Measurements from ENCODE around the gene EEF1A2. TPM values are rescaled to one million over a fixed set of nuclear protein-coding genes. Genes with fewer than 3 reads are reported as not detected.

The EEF1A2 gene
- total RNA-seq, 1 donor from 2014 or later: 214 TPM

DNA sequence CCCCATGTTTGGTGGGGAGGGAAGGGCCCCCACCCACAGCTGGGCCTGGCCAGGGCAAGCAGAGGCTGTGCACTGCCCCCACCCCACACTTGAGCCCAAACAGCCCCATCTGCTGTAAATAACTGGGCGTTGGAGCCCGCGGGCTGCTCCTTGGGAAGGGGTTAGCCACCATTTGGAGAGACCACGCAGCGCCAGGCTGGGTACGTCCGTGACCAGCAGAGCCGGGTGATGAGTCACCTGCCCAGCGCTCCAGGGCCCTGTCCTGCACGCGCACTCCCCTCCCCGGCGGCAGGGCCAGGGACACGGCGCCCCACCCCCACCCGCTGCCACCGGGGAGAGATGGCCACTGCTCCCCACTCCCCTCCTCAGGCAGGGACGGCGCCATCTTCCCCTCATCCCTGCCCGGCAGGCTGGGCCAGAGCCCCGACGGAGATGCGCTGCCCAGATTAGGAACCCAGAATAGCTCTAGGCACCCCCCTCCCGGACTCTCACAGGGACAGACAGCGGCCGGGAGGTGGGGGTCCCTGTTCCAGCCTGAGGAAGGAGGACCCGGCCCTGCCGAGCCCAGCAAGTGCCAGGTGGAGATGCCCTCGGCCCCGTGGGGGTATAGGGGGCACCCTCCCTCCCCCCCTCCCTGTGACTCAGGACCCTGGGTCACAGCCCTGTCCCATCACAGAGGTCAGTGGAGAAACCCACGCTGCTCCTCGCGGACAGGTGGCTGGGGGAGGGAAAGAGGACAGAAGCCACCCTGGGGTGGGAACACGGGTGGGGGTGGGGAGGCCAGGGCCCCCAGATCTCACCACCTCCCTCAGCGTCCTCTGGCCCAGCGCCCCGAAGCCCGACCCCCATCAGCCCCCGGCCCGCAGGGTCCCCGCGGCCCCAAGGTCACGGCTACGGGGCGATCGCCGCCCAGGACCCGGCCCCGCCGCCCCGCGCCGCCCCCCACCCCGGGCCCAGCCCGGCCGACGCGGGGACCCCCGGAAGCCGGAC lies 642 bp downstream of the EEF1A2 start:
- peak; percentile 33 for DNase-seq

DNA sequence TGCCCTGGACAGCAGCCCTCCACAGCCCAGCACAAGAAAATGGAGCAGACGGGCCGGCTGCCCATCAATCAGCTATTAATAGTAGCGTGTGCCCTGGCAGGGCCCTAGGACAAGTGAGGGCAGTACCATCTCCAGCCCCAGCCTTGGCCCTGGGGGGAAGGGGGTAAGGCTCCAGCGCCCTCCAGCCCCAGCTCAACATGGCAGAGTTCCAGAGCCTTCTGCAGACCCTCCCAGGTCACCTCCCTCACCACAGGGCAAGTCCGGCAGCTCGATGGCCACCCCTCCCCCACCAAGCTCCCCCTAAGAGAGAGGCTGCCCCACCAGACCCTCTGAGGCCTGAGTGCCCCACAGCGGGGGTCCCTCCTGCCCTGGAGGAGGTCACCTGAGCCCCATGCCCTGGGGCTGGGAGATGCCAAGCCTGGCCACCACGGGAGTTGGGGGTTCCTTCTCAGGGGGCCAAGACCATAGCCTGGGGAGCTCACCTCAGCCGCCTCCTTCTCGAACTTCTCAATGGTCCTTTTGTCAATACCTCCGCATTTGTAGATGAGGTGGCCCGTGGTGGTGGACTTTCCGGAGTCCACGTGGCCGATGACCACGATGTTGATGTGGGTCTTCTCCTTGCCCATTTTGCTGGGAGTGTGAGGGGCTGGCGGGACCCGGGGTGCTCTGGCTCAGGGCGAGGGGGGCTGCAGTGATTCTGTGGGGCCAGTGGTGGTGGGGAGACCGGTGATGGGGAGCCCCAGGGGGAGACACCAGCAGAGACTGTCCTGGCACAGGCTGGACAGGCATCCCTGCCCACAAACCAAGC lies 1.5 kb downstream of the EEF1A2 start:
- no peak for DNase-seq

DNA sequence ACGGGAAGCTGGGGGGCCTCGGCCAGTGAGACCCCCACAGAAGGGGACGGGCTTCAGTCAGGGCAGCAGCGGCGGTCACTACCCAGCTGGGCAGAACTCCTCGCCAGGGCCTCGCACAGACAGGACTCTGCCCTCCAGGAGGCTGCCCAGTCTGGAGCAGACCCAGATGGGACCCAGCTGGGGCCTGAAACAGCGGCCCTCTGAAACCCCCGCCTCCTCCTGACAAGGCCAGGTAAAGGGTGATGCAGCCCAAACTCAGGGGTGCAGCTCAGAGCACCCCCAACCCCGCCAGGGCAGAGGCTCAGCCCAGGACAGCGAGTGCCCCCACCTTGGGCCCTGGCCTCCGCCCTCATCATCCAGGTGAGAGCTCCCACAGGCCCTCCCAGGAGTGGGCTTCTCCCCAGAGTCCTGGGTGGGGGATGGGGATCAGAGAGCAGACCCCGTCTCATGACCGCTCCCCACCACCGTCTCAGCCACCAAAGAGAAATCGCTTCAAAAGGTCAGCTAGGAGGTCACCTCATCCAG lies 2.2 kb downstream of the EEF1A2 start:
- DNase-seq: no peak

DNA sequence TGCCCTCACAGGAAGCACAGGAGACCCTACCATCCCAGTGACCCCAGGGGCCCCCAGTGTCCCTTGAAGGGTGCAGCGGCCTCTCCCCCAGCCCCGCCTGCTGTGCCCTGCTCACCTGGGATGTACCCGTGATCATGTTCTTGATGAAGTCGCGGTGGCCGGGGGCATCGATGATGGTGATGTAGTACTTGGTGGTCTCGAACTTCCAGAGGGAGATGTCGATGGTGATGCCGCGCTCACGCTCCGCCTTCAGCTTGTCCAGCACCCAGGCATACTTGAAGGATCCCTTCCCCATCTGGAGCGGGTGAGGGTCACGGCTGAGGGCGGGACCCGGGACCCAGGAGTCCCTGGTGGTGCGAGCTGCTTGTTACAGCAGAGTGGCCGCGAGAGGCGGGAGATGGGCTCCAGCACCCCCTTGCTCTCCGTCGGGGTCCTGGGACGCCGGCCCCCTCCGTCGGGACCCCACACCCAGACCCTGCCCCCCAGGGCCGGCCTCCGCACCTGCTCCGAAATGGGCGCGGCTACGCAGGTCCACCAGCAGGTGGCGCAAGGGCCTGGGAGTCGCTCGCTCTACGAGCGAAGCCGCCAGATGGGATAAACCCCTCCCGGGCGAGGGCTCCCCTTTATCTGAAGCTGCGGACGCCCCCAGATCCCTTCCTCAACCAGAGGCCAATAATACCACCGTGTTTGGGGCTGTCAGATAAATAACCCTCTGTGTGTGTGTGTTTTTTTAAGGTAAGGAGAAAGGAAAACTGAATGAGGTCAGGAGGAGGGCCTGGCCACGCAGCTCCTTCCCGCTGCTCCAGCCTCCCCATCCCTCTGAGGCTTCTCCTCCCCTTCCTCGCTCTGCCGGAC lies 2.9 kb downstream of the EEF1A2 start:
- no peak for DNase-seq

DNA sequence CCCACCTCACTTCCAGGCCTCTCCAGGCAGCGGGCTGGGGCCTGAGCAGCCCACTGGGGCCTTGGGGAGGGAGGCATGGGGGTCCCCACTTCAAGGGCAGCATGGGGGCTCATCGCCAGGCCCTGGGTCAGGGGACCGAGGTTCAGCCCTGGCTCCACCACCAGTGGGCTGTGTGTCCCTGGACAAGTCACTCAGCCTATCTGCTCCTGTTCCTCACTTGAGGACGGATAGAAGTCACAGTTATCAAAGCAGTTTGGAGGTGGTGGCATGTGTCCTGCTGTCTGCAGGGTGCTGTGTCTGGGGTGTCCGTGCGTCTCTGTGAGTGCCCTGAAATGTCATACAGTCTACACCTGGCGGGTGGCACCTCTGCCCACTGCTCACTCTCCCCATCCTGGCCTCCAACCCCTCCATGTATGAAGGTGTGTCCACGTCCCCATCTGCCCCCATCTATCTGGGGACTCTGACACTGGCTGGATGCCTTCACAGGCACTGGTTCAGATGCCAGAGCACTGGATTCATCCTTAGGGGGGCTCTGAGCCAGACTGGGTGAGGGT lies 3.6 kb downstream of the EEF1A2 start:
- no peak for DNase-seq

DNA sequence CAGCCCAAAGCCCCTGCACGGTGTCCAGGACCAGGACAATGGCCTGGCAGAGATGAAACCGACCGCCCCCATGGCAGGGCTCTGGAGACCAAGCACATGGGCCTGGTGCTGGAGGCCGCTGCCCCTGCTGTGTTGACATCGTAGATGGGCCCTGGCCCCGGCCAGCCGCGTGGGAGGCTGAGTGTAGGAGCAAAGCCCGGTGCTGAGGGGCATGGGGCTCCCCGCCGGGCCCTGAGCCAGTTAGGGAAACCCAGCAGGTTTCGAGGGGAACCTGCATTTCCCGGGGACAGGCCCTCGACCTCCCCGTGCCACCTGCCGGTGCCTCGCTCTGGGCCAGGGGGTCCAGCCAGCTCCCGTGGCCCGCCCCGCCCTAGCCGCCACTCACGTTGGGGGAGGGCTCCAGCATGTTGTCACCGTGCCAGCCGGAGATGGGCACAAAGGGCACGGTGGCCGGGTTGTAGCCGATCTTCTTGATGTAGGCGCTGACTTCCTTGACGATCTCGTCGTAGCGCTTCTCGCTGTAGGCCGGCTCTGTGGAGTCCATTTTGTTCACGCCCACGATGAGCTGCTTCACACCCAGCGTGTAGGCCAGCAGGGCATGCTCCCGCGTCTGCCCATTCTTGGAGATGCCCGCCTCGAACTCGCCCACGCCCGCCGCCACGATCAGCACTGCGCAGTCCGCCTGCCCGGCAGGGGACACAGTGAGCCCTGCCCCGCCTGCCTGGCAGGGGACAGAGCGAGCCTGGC lies 4.3 kb downstream of the EEF1A2 start:
- no peak for DNase-seq

DNA sequence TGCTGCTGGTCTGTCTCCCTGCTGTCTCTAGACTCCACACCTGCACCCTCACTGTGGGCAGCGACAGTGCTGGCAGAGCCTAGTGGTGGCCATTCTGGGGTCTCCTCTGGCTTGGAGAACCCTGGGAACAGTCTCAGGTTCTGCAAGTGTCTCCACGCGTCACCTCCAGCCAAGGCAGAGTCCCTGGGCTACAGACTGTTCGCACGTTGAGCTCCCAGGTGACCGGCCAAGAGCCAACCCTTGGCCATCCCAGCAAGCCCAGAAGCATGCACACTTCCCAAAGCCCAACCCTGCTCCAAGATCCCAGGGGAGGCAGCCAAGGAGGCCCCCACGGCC lies 4.8 kb downstream of the EEF1A2 start:
- DNase-seq: no peak

DNA sequence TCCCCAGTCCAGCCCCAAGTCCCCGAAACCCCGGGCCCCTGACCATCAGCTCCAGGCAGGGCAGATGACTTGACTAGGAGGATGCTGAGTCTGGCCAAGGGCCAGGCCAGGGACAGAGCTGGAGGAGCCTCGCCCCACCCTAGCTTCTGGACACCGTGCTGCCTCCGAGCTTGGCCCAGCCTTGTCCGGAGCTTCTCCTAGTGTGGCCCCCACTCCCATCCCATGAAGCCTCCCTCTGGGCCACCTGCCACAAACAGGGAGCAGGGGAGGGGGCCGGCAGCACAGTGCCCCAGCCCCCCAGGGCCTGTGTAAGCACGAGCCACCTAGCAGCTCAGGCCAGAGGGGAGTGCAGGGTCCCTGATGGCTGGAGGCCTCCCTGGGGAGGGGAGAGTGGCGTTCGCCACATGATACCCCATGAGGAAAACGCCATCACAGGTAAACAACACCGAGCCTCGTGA lies 5.3 kb downstream of the EEF1A2 start:
- DNase-seq: no peak

DNA sequence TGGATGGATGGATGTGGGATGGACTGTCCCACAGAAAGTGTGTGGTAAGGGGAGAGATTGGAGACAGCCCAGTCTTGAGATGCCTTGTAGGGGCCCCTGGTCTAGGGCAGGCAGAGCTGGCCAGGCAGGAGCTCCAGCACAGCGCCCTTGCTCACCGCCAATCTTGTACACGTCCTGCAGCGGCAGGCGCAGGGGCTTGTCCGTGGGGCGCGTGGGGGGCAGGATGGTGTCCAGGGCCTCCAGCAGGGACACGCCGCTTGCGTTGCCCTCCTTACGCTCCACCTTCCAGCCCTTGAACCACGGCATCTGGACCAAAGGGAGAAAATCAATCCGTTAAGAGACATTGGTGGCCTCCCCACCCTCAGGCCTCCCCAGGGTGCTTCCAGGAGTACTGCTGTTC lies 5.9 kb downstream of the EEF1A2 start:
- DNase-seq: no peak

DNA sequence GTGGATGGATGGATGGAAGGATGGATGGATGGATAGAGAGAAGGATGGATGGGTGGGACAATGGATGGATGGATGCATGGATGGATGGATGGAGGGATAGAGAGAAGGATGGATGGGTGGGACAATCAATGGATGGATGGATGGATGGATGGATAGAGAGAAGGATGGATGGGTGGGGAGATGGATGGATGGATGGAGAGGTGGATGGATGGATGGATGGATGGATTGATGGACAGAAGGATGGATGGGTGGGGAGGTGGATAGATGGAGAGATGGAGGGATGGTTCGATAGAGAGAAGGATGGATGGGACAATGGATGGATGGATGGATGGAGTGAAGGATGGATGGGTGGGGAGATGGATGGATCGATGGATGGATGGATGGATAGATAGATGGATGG lies 6.4 kb downstream of the EEF1A2 start:
- DNase-seq: no peak

DNA sequence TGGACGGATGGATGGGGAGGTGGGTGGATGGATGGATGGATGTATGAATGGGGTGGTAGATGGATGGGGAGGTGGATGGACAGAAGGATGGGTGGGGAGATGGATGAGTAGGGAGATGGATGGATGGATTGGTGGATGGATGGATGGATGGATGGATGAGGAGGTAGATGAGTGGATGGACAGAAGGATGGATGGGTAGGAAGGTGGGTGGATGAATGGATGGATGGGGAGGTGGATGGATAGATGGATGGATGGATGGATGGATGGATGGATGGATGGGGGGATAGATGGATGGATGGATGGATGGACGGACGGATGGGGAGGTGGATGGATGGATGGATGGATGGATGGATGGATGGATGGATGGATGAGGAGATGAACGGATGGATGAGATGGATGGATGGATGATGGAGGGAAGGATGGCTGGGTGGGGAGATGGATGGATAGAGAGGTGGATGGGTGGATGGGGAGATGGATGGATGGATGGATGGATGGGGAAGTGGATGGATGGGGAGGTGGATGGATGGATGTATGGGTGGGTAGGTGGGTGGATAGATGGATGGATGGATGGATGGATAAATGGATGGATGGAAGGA lies 7.2 kb downstream of the EEF1A2 start:
- no peak for DNase-seq

DNA sequence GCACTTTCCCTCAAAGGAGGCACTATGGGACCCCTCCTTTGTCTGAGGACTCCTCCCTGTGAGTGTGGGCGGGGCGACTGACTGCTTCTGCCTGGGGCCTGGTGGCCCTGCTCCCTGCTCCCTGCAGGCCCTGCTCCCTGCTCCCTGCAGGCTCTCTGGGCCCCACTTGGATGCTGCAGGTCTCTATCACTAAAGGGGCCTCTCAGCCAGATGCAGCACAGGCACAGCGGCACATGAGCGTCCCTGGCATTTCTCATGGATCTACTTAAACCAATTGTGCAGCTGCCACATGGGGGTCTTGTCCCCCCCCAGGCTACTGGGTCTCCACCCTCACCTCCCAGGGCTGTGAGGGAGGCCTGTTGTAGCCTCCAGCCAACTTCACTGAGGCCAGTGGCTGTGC lies 7.8 kb downstream of the EEF1A2 start:
- no peak for DNase-seq

DNA sequence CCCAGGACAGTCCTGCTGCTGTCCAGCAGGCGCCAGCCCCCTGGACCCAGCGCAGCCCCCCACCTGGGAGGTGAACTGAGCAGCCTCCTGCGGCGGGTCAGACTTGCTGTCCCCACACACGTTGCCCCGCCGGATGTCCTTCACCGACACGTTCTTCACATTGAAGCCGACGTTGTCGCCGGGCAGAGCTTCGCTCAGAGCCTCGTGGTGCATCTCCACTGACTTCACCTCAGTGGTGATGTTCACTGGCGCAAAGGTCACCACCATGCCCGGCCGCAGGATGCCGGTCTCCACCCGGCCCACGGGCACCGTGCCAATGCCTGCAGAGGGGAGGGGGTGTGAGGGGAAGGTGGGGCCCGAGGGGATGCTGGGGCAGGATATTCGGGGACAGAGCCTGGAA lies 8.5 kb downstream of the EEF1A2 start:
- DNase-seq: no peak

DNA sequence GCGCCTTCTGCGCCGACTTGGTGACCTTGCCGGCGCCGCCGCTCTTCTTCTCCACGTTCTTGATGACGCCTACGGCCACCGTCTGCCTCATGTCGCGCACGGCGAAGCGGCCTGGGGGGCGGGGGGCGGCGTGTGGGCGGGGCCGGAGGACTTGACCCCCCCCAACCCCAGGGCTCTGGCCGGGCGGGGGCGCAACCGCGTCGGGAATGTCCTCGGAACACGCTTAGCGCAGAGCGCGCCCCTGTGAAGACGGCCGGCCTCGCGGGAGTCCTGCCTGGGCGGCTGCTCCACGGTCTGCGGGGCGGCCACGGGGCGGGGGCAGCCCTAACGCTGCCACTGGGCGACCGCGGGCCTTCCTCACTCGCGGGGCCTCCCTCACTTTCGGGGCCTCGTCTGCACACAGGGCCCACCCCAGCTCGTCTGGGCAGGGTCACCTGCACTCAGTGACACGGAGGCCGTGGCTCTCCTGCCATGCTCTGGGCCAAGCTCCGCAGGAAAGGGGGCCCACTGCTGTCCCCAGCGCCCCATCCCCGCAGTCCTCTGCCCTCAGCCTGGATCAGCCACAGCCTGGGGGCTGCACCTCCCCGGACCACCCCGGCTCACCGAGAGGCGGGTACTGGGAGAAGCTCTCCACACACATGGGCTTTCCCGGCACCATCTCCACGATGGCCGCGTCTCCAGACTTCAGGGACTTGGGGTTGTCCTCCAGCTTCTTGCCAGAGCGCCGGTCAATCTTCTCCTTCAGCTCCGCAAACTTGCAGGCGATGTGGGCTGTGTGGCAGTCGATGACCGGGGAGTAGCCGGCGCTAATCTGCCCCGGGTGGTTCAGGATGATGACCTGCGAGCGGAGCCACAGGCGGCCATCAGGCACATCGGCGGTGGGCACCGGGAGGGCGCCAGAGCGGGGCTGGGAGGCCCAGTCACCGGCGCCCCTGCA lies 10.3 kb downstream of the EEF1A2 start:
- DNase-seq: no peak

DNA sequence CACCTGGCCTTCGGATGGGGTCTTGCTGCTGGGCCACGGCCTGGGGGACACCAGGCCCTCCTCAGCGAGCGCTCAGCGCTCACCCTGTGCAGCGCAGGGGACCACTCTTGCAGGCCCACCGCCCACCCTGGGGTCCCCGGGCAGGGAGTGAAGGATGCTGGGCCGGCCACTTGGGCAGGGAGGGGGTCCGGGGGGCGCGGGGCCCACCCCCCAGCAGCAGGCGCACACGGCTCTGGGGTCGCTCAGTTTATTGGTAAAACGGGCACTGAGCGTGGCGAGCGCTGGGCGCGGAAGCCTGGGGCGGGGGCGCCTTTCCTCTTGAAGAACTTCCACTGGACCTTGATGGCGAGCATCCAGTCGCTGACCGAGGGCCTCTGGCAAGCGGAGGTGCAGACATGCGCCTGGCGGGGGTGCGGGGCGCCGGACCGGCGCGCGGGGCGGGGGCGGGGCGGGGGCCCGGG lies 11.1 kb downstream of the EEF1A2 start:
- no peak for DNase-seq

DNA sequence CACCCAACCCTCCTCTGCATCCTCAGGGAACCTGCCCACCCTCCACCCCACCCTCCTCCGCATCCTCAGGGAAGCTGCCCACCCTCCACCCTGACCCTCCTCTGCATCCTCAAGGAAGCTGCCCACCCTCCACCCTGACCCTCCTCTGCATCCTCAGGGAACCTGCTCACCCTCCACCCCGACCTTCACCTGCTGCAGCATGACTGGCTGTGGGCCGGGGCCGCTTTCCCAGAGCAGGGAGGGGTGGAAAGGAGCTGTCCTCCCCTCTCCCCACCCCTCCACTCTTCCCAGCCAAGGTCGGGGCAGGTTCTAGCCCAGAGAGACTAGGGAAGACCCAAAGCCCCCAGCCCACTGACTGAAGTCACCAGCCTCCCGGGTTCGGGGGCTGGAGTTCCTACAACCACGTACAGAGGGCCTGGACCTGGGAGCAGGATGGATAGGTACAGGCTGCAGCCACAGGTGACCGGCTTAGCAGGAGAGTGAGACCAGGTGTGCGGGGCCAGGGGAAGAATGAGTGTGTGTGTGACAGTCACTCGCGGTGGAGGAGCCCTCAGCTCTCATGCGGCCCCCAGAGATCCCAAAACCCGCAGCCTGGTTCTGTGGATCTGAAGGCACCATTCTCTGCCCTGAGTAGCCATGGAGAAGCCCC lies 11.6 kb downstream of the EEF1A2 start:
- no peak for DNase-seq

DNA sequence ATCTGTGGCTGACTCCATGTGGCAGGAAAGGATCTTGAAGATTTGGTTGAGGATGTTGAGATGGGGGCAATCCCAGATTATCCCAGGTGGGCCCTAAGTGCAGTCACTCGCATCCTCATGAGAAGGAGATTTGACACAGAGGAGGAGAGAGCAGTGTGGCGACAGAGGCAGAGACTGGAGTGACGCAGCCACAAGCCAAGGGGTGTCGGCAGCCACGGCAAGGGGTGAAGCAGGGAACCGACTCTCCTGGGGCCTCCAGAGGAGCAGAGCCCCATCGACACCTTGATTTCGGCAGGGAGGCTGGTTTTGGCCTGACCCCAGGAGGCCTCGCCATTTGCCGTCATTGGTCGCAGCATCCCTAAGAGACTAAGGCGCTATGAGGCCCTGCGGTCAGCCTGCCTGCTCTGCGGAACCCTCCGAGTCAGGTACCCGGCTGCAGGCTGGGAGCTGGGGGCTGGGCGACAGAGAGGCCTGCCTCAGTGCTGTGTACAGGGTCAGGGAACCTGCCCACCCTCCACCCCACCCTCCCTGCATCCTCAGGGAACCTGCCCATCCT lies 12.5 kb downstream of the EEF1A2 start:
- DNase-seq: no peak

DNA sequence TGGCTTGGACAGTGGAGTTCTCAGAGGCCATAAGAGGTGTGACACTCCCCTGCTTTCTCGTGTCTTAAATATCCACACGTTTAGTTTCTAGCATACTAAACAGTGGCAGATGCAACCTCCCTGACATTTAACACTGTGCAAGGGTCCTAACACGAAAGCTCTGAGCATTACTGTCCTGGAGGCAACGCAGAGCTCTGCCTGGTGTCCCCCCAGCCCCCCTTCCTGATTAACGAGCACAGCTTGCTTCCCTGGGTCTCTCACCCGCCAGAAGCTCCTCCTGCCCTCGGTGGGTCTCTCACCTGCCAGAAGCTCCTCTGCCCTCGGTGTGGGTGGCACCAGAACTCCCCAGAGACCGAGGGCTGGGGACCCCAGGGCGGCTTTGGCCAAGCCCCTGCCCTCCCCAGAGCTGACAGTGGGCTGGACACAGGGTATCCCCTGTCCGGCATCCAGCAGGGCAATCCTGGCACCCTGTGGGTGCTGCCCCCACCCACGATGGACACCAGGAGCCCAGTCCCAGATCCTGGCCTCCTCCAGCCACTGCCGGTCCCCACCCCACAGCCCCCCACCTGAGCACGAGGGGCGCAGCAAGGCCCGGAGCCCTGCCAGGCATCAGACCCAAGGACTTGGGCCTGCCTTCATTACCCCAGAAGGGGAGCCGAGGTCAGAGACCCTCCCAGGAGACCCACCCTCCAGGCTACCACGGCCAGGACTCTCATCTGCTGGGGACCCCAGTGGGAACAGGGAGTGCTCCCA lies 14.1 kb downstream of the EEF1A2 start:
- no peak for DNase-seq
